Measurements from ENCODE around the gene SPHK2. TPM values are rescaled to one million over a fixed set of nuclear protein-coding genes. Genes with fewer than 3 reads are reported as not detected.

SPHK2 gene
- total RNA-seq, 4 donors from 2014 or later, result 7.0 to 10.9 (median 9.7) TPM

- intact Hi-C loops (cut with DNase I), result no loop called here
- no peaks in the 10 kb centered on the region for H3K9me3 ChIP-seq
- TF ChIP-seq CTCF (IDR thresholded peaks at IDR 0.05), result no peak
- TF ChIP-seq POLR2A (IDR thresholded peaks at IDR 0.05), result no peak
- H3K36me3 ChIP-seq, result peaks cover 0 to 92% (median 4%) of the 10 kb centered on the region in 3 donors
- H3K4me3 ChIP-seq, result no peak overlapping the region
- no peak for DNase-seq
- H3K27ac ChIP-seq, result no peak overlapping the region
- WGBS, 2 donors, result 62 to 64% methylated on average over 17 to 28 of the region's 39 CpGs
- no peaks in the 10 kb centered on the region for H3K4me1 ChIP-seq
- H3K27me3 ChIP-seq, result peaks cover 0 to 13% (median 0%) of the 10 kb centered on the region in 4 donors
Measured at GRCh38 chr19:48596679-48597465, 22.4 kb upstream of the SPHK2 start.

- DNase-seq, result no peak
- intact Hi-C loops (cut with DNase I), result no loop called here
- Histone ChIP-seq H3K36me3 (peaks cover 0 to 70% (median 4%) of the 10 kb centered on the region in 3 donors), H3K4me3 (no peak overlapping the region), H3K27me3 (peaks cover 0 to 13% (median 0%) of the 10 kb centered on the region in 4 donors), H3K27ac (no peak overlapping the region), H3K9me3 (no peaks in the 10 kb centered on the region), H3K4me1 (no peaks in the 10 kb centered on the region)
- 66 to 71% methylated on average over 4 to 10 of the region's 30 CpGs for WGBS, 2 donors
- no peak for TF ChIP-seq POLR2A (IDR thresholded peaks at IDR 0.05)
- no peak for TF ChIP-seq CTCF (IDR thresholded peaks at IDR 0.05)
Measured at GRCh38 chr19:48598996-48599700, 20.2 kb upstream of the SPHK2 start.

- no peak overlapping the region for H3K27ac ChIP-seq
- H3K27me3 ChIP-seq, result peaks cover 0 to 13% (median 0%) of the 10 kb centered on the region in 4 donors
- intact Hi-C loops (cut with DNase I), result no loop called here
- DNase-seq, result no peak
- H3K4me1 ChIP-seq, result no peaks in the 10 kb centered on the region
- no peaks in the 10 kb centered on the region for H3K9me3 ChIP-seq
- H3K36me3 ChIP-seq, result peaks cover 0 to 55% (median 4%) of the 10 kb centered on the region in 3 donors
- TF ChIP-seq POLR2A (IDR thresholded peaks at IDR 0.05), result no peak
- TF ChIP-seq CTCF (IDR thresholded peaks at IDR 0.05), result no peak
- WGBS, 2 donors, result 83 to 92% methylated on average over 5 to 6 of the region's 21 CpGs
- H3K4me3 ChIP-seq, result no peak overlapping the region
Measured at GRCh38 chr19:48600679-48601417, 18.5 kb upstream of the SPHK2 start.

GRCh38 chr19:48603001-48603400, 16.3 kb upstream of the SPHK2 start:
- H3K27me3 ChIP-seq, result peaks cover 0 to 10% (median 0%) of the 10 kb centered on the region in 4 donors
- no peak overlapping the region for H3K27ac ChIP-seq
- intact Hi-C loops (cut with DNase I), result no loop called here
- TF ChIP-seq CTCF (IDR thresholded peaks at IDR 0.05), result no peak
- TF ChIP-seq POLR2A (IDR thresholded peaks at IDR 0.05), result no peak
- no peak overlapping the region for H3K4me3 ChIP-seq
- H3K36me3 ChIP-seq, result peaks cover 0 to 33% (median 0%) of the 10 kb centered on the region in 3 donors
- DNase-seq, result no peak
- no peaks in the 10 kb centered on the region for H3K9me3 ChIP-seq
- WGBS, 2 donors, result 70 to 85% methylated on average over 3 to 8 of the region's 9 CpGs
- H3K4me1 ChIP-seq, result no peaks in the 10 kb centered on the region
